Right kidney (tissue), 1 donor: ENCODE data around the gene EIF2A.
"Not testable (repeated sequence)": the region's sequence is repeated elsewhere in the genome, so short reads cannot be mapped to it uniquely, and the experiment has no call there.

ENCODE experiments used
- DNase-seq: peaks from one replicate; pipeline ENCODE4 v3.0.0-alpha.2; 2016

The EIF2A gene

GRCh38 chr3:150600647-150601530 lies 54.3 kb downstream of the EIF2A start:
- DNase-seq: not testable (repeated sequence)

DNA sequence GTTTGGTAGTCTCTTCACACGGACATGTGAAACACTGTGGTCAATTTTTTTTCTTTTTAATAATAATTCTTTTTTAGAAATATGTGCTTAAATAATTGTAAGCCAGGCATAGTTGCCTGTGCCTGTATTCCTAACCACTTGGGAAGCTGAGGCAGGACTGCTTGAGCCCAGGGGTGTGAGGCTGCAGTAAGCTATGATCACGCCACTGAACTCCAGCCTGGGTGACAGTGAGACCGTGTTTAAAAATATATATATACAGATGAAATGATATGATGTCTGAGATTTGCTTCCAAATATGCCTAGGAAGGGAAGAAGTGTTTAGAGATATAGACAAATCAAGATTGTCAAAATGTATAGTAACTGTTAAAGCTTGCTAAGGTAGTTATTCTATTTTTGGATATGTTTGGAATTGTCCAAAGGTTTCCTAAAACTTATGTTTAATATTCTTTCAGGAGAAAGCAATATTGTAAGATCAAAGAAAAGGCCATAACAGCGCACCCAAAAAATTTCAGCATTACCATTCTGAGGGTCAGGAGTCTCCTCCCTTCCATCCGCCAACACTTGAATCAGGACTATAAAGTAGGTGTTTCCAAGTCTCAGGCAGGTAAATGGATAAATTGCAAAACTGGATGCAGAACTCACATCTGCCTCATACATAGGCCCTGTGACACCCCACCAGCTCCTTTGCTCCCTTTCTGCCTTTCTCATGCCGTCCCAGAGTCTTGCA lies 56.0 kb downstream of the EIF2A start:
- DNase-seq: peak; percentile 28

- DNase-seq: peak; percentile 97
These were observed 56.8 kb downstream of the EIF2A start, which contains the start of gene SELENOT for GRCh38 chr3:150603153-150603979. Gene SELENOT (plus strand): TSS chr3:150603321. CDS start chr3:150603363, 42 bp downstream.

- no peak for DNase-seq
These were observed 57.4 kb downstream of the EIF2A start for GRCh38 chr3:150603980-150604319.

DNA sequence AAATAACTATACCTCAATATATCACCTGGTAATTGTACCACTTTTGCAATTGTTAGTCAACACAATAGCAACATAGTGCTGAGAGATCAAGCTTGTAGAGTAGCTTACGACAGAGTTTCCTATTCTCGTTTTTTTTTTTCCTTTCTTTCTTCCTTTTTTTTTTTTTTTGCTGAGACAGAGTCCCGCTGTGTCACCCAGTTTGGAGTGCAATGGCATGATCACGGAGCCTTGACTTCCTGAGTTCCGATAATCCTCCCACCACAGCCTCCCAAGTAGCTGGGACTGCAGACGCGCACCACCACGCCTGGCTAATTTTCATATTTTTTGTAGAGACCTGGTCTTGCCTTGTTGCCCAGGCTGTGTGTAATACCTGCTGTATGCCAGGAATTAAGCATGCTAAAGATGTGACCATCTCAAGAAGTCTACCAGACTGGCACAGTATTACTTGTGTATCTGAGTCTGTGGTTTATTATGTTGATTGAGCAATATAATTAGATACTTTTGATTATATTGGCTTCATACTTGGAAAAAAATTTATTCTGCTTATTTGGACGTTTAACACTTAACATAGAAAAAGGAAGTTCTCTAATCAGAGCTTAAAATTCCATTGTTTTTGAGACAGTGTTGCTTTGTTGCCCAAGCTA lies 59.5 kb downstream of the EIF2A start:
- DNase-seq: no peak

GRCh38 chr3:150607267-150608065 lies 60.9 kb downstream of the EIF2A start:
- no peak for DNase-seq

GRCh38 chr3:150609988-150610387 lies 63.4 kb downstream of the EIF2A start:
- no peak for DNase-seq

DNA sequence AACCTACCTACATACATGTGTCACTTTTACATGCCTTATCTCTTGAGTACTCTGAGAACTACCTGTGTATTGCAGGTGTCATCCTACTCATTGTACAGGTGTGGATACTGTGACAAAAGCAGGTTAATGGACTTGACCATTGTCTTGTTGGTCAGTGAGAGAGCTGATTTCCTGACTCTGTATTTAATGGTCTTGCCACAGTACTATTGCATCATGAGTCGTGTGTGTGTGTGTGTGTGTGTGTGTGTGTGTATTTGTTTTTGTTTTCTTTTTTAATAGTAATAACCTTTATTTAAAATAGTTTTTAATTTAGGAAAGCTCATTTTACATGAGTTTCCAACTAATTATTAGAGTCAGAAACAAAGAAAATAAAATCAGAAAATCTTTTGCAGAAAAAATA lies 64.2 kb downstream of the EIF2A start:
- DNase-seq: no peak

GRCh38 chr3:150611666-150612065 lies 65.1 kb downstream of the EIF2A start:
- no peak for DNase-seq

- no peak for DNase-seq
These were observed 65.9 kb downstream of the EIF2A start for GRCh38 chr3:150612494-150612893.

DNA sequence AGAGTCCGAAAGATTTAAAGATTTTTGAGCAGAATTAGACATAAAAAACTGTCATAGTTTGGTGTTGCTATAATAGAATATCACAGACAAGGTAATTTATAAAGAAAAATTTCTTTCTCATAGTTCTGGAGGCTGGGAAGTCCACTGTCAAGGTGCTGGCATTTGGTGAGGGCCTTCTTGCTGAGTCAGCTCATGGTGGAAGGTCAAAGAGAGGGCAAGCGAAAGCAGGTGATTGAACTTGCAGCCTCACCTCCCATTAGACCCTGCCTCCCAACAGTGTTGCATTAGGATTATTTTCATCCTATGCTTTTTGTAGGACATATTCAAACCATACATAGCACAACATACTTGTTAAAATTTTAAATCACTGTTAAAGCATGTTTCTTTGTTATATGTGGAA lies 66.4 kb downstream of the EIF2A start:
- no peak for DNase-seq

- no peak for DNase-seq
These were observed 67.3 kb downstream of the EIF2A start for GRCh38 chr3:150613709-150614480.

- no peak for DNase-seq
These were observed 73.6 kb downstream of the EIF2A start for GRCh38 chr3:150620002-150620689.

GRCh38 chr3:150622955-150623354 lies 76.4 kb downstream of the EIF2A start:
- DNase-seq: not testable (repeated sequence)

DNA sequence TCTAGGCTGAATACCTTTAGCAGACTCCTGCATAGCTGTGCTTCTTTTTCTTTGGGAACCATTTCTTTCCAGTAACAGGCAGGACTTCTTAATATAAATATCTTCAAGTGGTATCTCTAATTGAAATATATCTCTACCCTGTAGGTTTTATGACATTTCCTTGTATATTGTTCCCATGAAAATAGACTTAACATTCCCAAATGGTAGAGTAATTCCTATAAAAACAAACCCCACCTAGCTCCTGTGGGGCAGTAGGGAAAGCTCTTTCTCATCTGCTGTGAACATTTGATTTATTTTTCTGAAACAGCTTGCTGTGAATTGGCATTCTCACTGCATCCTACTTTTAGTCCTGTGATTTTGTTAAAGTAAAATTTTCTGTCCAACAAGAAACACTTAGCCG lies 77.4 kb downstream of the EIF2A start:
- DNase-seq: no peak

DNA sequence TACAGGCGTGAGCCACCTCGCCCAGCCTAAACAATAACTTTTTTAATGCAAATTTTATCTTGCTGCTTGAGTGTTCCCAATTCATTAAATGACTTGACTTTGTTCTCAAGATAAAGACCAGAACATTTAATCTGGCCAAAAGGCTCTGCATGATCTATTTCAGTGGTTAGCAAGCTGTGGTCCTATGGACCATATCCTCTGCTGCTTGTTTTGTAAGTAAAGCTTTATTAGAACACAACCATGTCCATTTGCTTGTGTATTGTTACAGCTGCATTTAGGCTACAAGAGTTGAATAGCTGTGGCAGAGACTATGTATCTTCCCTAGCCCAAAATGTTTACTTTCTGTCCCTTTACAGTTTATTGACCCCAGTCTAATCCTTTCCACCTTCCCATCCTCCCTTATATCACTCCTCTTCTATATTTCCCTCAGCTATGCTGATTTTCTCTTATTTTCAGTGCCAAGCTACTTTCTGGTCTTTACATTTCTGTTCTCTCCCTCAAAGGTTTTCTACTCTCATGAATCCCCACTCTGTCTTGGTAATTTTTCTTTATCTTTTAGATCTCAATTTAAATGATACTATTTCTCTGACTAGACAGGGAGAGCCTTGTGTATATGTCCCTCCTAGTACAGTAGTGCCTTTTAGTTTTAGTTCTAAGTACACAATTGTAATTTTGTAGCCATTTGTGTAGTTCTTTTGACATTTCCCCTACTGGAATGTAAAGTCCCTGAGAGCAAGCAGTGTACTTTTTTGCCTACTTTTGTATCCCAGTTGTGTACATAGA lies 79.8 kb downstream of the EIF2A start:
- no peak for DNase-seq

- no peak for DNase-seq
These were observed 81.0 kb downstream of the EIF2A start for GRCh38 chr3:150627557-150627956.

DNA sequence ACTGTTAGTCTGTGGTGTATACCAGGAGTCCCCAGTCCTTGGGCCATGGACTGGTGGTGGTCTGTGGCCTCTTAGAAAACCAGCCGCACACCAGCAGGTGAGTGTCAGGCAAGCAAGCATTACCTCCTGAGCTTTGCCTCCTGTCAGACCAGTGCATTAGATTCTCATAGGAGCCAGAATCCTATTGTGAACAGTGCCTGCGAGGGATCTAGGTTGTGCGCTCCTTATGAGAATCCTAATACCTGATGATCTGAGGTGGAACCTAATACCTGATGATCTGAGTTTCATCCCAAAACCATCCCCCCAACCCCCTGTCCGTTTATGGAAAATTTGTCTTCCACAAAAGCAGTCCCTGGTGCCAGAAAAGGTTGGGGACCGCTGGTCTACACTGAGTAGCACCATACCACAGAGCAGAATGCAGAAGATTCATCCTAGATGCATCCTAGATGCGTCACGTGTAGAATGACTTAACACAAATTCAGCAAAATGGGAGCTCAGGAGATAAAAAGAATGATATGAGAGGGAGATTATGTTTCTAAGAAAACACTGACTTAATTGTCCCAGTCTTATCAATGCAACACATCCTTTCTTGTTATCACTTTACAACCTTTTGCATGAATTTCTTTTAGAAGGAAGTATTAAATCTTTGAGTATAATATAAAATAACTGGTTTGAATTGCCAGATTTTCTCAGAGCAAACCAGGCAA lies 85.1 kb downstream of the EIF2A start:
- DNase-seq: no peak
